Keratinocyte (primary cell): Measurements from ENCODE around the gene FSD2. TPM values are rescaled to one million over a fixed set of nuclear protein-coding genes. Genes with fewer than 3 reads are reported as not detected.

Source experiments
- DNase-seq: peaks from one replicate; pipeline ENCODE4 v3.0.0-alpha.2; 2011; ENCODE audit warnings: low read depth, missing footprints, low spot score
- FAIRE-seq: peaks from 2 replicates; lab custom pipeline; 2011; peaks lifted over from hg19 to GRCh38; lab: Jason Lieb, UNC
- H2AFZ ChIP-seq: 2 replicates; pipeline ENCODE4 v1.6.0; 2012; ENCODE audit warnings: low read length, control low read depth, inconsistent platforms; ENCODE audit not compliant: control insufficient read depth
- H3K27ac ChIP-seq: 2 replicates; pipeline ENCODE4 v1.5.1; 2011; ENCODE audit warnings: low read length; ENCODE audit not compliant: control insufficient read depth, insufficient read depth
- H3K27me3 ChIP-seq: 3 replicates; pipeline ENCODE4 v1.6.0; 2011; ENCODE audit warnings: low read length; ENCODE audit not compliant: control insufficient read depth, insufficient read depth; ENCODE audit errors: extremely low read depth
- H3K36me3 ChIP-seq, 2 experiments: 2 replicates in 1 of 2; 3 replicates in 1 of 2; pipeline ENCODE4 v1.5.1; 2011; ENCODE audit warnings: low read length in 2 of 2, mild to moderate bottlenecking in 1 of 2; ENCODE audit not compliant: control insufficient read depth in 2 of 2, insufficient read depth in 2 of 2; ENCODE audit errors: extremely low read depth in 1 of 2
- H3K4me1 ChIP-seq: 3 replicates; pipeline ENCODE4 v1.5.1; 2011; ENCODE audit warnings: low read length; ENCODE audit not compliant: control insufficient read depth, insufficient read depth; ENCODE audit errors: extremely low read depth
- H3K4me2 ChIP-seq: 3 replicates; pipeline ENCODE4 v1.6.0; 2011; ENCODE audit warnings: low read depth, low read length; ENCODE audit not compliant: control insufficient read depth, insufficient read depth; ENCODE audit errors: extremely low read depth
- H3K4me3 ChIP-seq, 3 experiments: fragments of 200-600 bp in 1 of 3; sonication (generic) in 1 of 3; 2 replicates in 2 of 3; 3 replicates in 1 of 3; pipeline ENCODE4 v1.5.1; 2011 to 2016; ENCODE audit warnings: low read length in 3 of 3, mild to moderate bottlenecking in 3 of 3, control low read depth in 2 of 3, inconsistent platforms in 1 of 3, low read depth in 1 of 3, mixed read lengths in 1 of 3, mixed run types in 1 of 3, moderate library complexity in 1 of 3; ENCODE audit not compliant: control insufficient read depth in 2 of 3, insufficient read depth in 2 of 3; ENCODE audit errors: extremely low read depth in 1 of 3
- H3K79me2 ChIP-seq: 2 replicates; pipeline ENCODE4 v1.6.0; 2012; ENCODE audit warnings: low read length; ENCODE audit not compliant: control insufficient read depth, insufficient read depth
- H3K9ac ChIP-seq: 3 replicates; pipeline ENCODE4 v1.6.0; 2011; ENCODE audit warnings: low read length; ENCODE audit not compliant: control insufficient read depth, insufficient read depth; ENCODE audit errors: extremely low read depth
- H3K9me1 ChIP-seq: 3 replicates; pipeline ENCODE4 v1.6.0; 2011; ENCODE audit warnings: low read length; ENCODE audit not compliant: control insufficient read depth, insufficient read depth; ENCODE audit errors: extremely low read depth
- H3K9me3 ChIP-seq: 2 replicates; pipeline ENCODE4 v1.5.1; 2012; ENCODE audit warnings: low read depth, low read length; ENCODE audit not compliant: control insufficient read depth
- H4K20me1 ChIP-seq: 3 replicates; pipeline ENCODE4 v1.6.0; 2011; ENCODE audit warnings: low read length; ENCODE audit not compliant: control insufficient read depth, insufficient read depth; ENCODE audit errors: extremely low read depth
- EZH2 ChIP-seq: IDR thresholded peaks from one replicate; pipeline ENCODE4 v1.6.1; 2012; ENCODE audit warnings: inconsistent platforms, mild to moderate bottlenecking, low read length, moderate library complexity
- dilution Hi-C: fragments of 300-500 bp; cut with MboI; formaldehyde crosslinking; loops from one replicate; pipeline ENCODE4 v1.7.0; 2020; ENCODE audit warnings: low sequenced_read_pairs; ENCODE audit not compliant: extremely low pct_ligation_motif_present
- polyA plus RNA-seq, 5 experiments: library from polyadenylated mRNA; depleted of rRNA in 3 of 5; stranded (reverse) in 3 of 5; stranded (forward) in 1 of 5; unstranded in 1 of 5; fragments of >200 nt; gene quantifications; 1 replicate in 1 of 5; 2 replicates in 3 of 5; 3 replicates in 1 of 5; pipeline versions ENCODE4 v1.2.1 to v1.2.3, GENCODE V29; 2011 to 2012; ENCODE audit warnings: missing spikeins in 2 of 5, low read depth in 1 of 5, low replicate concordance in 1 of 5
- TF ChIP-seq, protein P1 (sequence below), 3 experiments: IDR thresholded peaks in 1 of 3; conservative IDR thresholded peaks in 1 of 3; optimal IDR thresholded peaks in 1 of 3; 2 replicates in 2 of 3; 3 replicates in 1 of 3; pipeline versions ENCODE3 to v1.5.1; 2011; ENCODE audit warnings: low read length in 3 of 3, mild to moderate bottlenecking in 3 of 3, moderate library complexity in 2 of 3, control low read depth in 1 of 3, inconsistent platforms in 1 of 3; ENCODE audit not compliant: insufficient read depth in 2 of 3; ENCODE audit errors: extremely low read depth in 1 of 3

FSD2 gene
- polyA plus RNA-seq, 1 donor (not counting 4 experiments of a cell fraction or from before 2014, with no cell fraction given): not detected

DNA sequence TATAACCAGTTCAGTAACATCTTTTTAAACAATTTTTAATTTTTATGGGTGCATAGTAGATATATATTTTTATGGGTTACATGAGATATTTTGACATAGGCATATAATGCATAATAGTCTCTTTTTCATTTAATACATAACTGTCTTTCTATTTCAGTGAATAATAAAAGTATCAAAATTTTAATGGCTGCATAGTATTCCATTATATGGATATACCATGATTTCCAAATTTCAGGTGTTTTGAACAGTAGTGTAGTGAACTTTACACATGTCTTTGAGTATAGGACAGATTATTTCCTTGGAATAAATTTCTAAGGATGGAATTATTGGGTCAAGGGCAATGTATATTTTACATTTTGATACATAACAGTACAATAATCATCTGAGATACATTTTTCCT lies 14.3 kb upstream of the FSD2 start:
- Histone ChIP-seq H3K36me3 (peaks cover 7 to 21% of the 10 kb centered on the region in 2 experiments), H2AFZ (no peak overlapping the region), H3K4me3 (no peak overlapping the region), H3K9me1 (no peaks in the 10 kb centered on the region), H3K27me3 (no peaks in the 10 kb centered on the region), H3K4me2 (no peak overlapping the region), H3K9me3 (no peaks in the 10 kb centered on the region), H3K4me1 (no peaks in the 10 kb centered on the region), H3K9ac (no peak overlapping the region), H3K27ac (no peak overlapping the region), H4K20me1 (no peaks in the 10 kb centered on the region), H3K79me2 (peaks cover 13% of the 10 kb centered on the region)
- DNase-seq: no peak
- dilution Hi-C loops: no loop called here
- FAIRE-seq: no peak
- TF ChIP-seq EZH2: no peak
- TF ChIP-seq, protein P1, sequence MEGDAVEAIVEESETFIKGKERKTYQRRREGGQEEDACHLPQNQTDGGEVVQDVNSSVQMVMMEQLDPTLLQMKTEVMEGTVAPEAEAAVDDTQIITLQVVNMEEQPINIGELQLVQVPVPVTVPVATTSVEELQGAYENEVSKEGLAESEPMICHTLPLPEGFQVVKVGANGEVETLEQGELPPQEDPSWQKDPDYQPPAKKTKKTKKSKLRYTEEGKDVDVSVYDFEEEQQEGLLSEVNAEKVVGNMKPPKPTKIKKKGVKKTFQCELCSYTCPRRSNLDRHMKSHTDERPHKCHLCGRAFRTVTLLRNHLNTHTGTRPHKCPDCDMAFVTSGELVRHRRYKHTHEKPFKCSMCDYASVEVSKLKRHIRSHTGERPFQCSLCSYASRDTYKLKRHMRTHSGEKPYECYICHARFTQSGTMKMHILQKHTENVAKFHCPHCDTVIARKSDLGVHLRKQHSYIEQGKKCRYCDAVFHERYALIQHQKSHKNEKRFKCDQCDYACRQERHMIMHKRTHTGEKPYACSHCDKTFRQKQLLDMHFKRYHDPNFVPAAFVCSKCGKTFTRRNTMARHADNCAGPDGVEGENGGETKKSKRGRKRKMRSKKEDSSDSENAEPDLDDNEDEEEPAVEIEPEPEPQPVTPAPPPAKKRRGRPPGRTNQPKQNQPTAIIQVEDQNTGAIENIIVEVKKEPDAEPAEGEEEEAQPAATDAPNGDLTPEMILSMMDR (optimal IDR thresholded peaks at IDR 0.05 in 1 of 3, IDR thresholded peaks at IDR 0.05 in 1 of 3, conservative IDR thresholded peaks at IDR 0.05 in 1 of 3; ENCODE audit: extremely low read depth in 1 of 3, insufficient read depth in 2 of 3, low read length in 3 of 3): no peak

GRCh38 chr15:82812994-82813393 lies 7.1 kb upstream of the FSD2 start:
- TF ChIP-seq, protein P1 (optimal IDR thresholded peaks at IDR 0.05 in 1 of 3, IDR thresholded peaks at IDR 0.05 in 1 of 3, conservative IDR thresholded peaks at IDR 0.05 in 1 of 3; ENCODE audit: extremely low read depth in 1 of 3, insufficient read depth in 2 of 3, low read length in 3 of 3): no peak
- TF ChIP-seq EZH2: no peak
- no peaks in the 10 kb centered on the region for H3K9me3 ChIP-seq
- dilution Hi-C loops: no loop called here
- H3K36me3 ChIP-seq: peaks cover 8 to 15% of the 10 kb centered on the region in 2 experiments
- H3K9me1 ChIP-seq: no peaks in the 10 kb centered on the region
- H3K79me2 ChIP-seq: peaks cover 54% of the 10 kb centered on the region
- H3K4me2 ChIP-seq: no peak overlapping the region
- no peak overlapping the region for H3K9ac ChIP-seq
- DNase-seq (no peak), FAIRE-seq (no peak)
- no peak overlapping the region for H2AFZ ChIP-seq
- H4K20me1 ChIP-seq: no peaks in the 10 kb centered on the region
- H3K4me1 ChIP-seq: peaks cover 6% of the 10 kb centered on the region
- no peak overlapping the region for H3K27ac ChIP-seq
- H3K27me3 ChIP-seq: no peaks in the 10 kb centered on the region
- no peak overlapping the region for H3K4me3 ChIP-seq
